Activated effector memory CD4-positive, alpha-beta T cell treated with anti-CD3 and anti-CD28 coated beads, Interleukin-2, amount 50 U/mL, for 16 hours (primary cell): ENCODE measurements around the gene GGACT.

ENCODE experiments used
- DNase-seq: peaks from one replicate; pipeline ENCODE4 v3.0.0-alpha.2; 2020

The GGACT gene

GRCh38 chr13:100510208-100510957 lies 78.2 kb downstream of the GGACT start:
- no peak for DNase-seq

- DNase-seq, result no peak
These were observed 79.6 kb downstream of the GGACT start for GRCh38 chr13:100508996-100509395.

GRCh38 chr13:100508455-100508854 lies 80.1 kb downstream of the GGACT start:
- DNase-seq, result no peak

- DNase-seq, result no peak
These were observed 81.8 kb downstream of the GGACT start for GRCh38 chr13:100506600-100507422.

GRCh38 chr13:100506154-100506553 lies 82.4 kb downstream of the GGACT start:
- DNase-seq, result peak; percentile 78

GRCh38 chr13:100503622-100504021 lies 85.0 kb downstream of the GGACT start:
- DNase-seq, result no peak

- no peak for DNase-seq
These were observed 86.1 kb downstream of the GGACT start for GRCh38 chr13:100502446-100502845.

GRCh38 chr13:100497389-100497788 lies 91.2 kb downstream of the GGACT start:
- DNase-seq, result no peak

- no peak for DNase-seq
These were observed 93.1 kb downstream of the GGACT start for GRCh38 chr13:100495455-100495854.

- no peak for DNase-seq
These were observed 95.2 kb downstream of the GGACT start for GRCh38 chr13:100493418-100493817.

- DNase-seq, result no peak
These were observed 97.3 kb downstream of the GGACT start for GRCh38 chr13:100491164-100491842.

GRCh38 chr13:100490692-100491091 lies 97.9 kb downstream of the GGACT start:
- DNase-seq, result no peak

GRCh38 chr13:100485265-100485664 lies 103.3 kb downstream of the GGACT start:
- no peak for DNase-seq

GRCh38 chr13:100484702-100485101 lies 103.9 kb downstream of the GGACT start:
- DNase-seq, result no peak

- no peak for DNase-seq
These were observed 104.7 kb downstream of the GGACT start for GRCh38 chr13:100483841-100484381.

- DNase-seq, result no peak
These were observed 105.5 kb downstream of the GGACT start for GRCh38 chr13:100483139-100483538.

- no peak for DNase-seq
These were observed 107.9 kb downstream of the GGACT start for GRCh38 chr13:100480676-100481075.
